Peyer's patch (tissue), 4 donors: ENCODE measurements around the gene PLXNA4.

Experiments
- CTCF ChIP-seq, 6 experiments: fragments of 450-650 bp in 4 of 6; fragments of 200-600 bp in 2 of 6; sonication (generic) in 1 of 6; IDR thresholded peaks; one replicate each; pipeline ENCODE4 v1.5.1; 2017 to 2019; ENCODE audit warnings: antibody characterized with exemption in 6 of 6, mild to moderate bottlenecking in 3 of 6, moderate library complexity in 1 of 6
- POLR2A ChIP-seq, 2 donors: fragments of 450-650 bp; IDR thresholded peaks; one replicate each; pipeline ENCODE4 v1.5.1; 2017; ENCODE audit warnings: antibody characterized with exemption in 2 of 2, mild to moderate bottlenecking in 2 of 2, moderate library complexity in 2 of 2

GRCh38 chr7:132453826-132454225 is 122.4 kb downstream of the PLXNA4 start:
- TF ChIP-seq CTCF (IDR thresholded peaks at IDR 0.05) (no peak), POLR2A (IDR thresholded peaks at IDR 0.05) (no peak)
